ENCODE results near the gene RAB33A.

- TF ChIP-seq JUNB (IDR thresholded peaks at IDR 0.05) (no peak), CTCF (IDR thresholded peaks at IDR 0.05) (no peak)
These were observed at the start of gene RAB33A for GRCh38 chrX:130171446-130172126.
